Neural progenitor cell (in vitro differentiated cells): ENCODE measurements around the gene PGAP6. TPM values are rescaled to one million over a fixed set of nuclear protein-coding genes. Genes with fewer than 3 reads are reported as not detected.

Experiments
- DNase-seq: peaks from one replicate; pipeline ENCODE4 v3.0.0-alpha.2; 2016; ENCODE audit warnings: low spot score
- H2AFZ ChIP-seq: fragments of 200-600 bp; sonication (generic); replicated peaks from 2 replicates; pipeline ENCODE4 v1.6.1; 2016; ENCODE audit warnings: antibody characterized with exemption
- H3F3A ChIP-seq: fragments of 200-600 bp; sonication (generic); 2 replicates; pipeline ENCODE4 v1.6.1; 2016; ENCODE audit warnings: antibody characterized with exemption, low read depth
- H3K27ac ChIP-seq: fragments of 200-600 bp; sonication (generic); 2 replicates; pipeline ENCODE4 v1.5.1; 2016; ENCODE audit warnings: mild to moderate bottlenecking
- H3K27me3 ChIP-seq: fragments of 200-600 bp; sonication (generic); 2 replicates; pipeline ENCODE4 v1.6.1; 2016; ENCODE audit warnings: mild to moderate bottlenecking, moderate library complexity
- H3K36me3 ChIP-seq: fragments of 200-600 bp; sonication (generic); 2 replicates; pipeline ENCODE4 v1.5.1; 2016
- H3K4me1 ChIP-seq: fragments of 200-600 bp; sonication (generic); 2 replicates; pipeline ENCODE4 v1.6.1; 2016; ENCODE audit warnings: mixed run types
- H3K4me2 ChIP-seq: fragments of 200-600 bp; sonication (generic); 2 replicates; pipeline ENCODE4 v1.6.1; 2016
- H3K4me3 ChIP-seq: fragments of 200-600 bp; sonication (generic); 2 replicates; pipeline ENCODE4 v1.5.1; 2016
- H3K79me2 ChIP-seq: fragments of 200-600 bp; sonication (generic); 2 replicates; pipeline ENCODE4 v1.6.1; 2016; ENCODE audit warnings: low read depth
- H3K9ac ChIP-seq: fragments of 200-600 bp; sonication (generic); 2 replicates; pipeline ENCODE4 v1.6.1; 2016
- H3K9me3 ChIP-seq: fragments of 200-600 bp; sonication (generic); 2 replicates; pipeline ENCODE4 v1.5.1; 2016; ENCODE audit warnings: low read depth
- H4K20me1 ChIP-seq: fragments of 200-600 bp; sonication (generic); 2 replicates; pipeline ENCODE4 v1.6.1; 2016; ENCODE audit warnings: low read depth
- H3K27ac Mint-ChIP-seq: 3 replicates; pipeline ENCODE4 v1.8.0; 2021; ENCODE audit warnings: mixed read lengths
- H3K27me3 Mint-ChIP-seq: 2 replicates; pipeline ENCODE4 v1.8.0; 2022; ENCODE audit warnings: low read depth, mild to moderate bottlenecking, inconsistent platforms, moderate library complexity, mixed read lengths; ENCODE audit not compliant: insufficient read depth
- H3K36me3 Mint-ChIP-seq: 3 replicates; pipeline ENCODE4 v1.8.0; 2021; ENCODE audit warnings: mixed read lengths
- H3K4me1 Mint-ChIP-seq: 3 replicates; pipeline ENCODE4 v1.8.0; 2021; ENCODE audit warnings: mixed read lengths
- H3K4me3 Mint-ChIP-seq: 3 replicates; pipeline ENCODE4 v1.8.0; 2021; ENCODE audit warnings: mild to moderate bottlenecking, moderate library complexity, mixed read lengths
- H3K9me3 Mint-ChIP-seq: 3 replicates; pipeline ENCODE4 v1.8.0; 2020; ENCODE audit warnings: mixed read lengths
- EZH2 ChIP-seq: fragments of 200-600 bp; sonication (generic); IDR thresholded peaks from 2 replicates; pipeline ENCODE4 v1.6.1; 2017; ENCODE audit warnings: antibody characterized with exemption, mild to moderate bottlenecking, moderate library complexity
- EZH2phosphoT487 ChIP-seq: fragments of 200-600 bp; sonication (generic); IDR thresholded peaks from 2 replicates; pipeline ENCODE4 v1.6.1; 2017; ENCODE audit warnings: antibody characterized with exemption
- total RNA-seq: library from RNA; depleted of rRNA; stranded (reverse); fragments of >200 nt; gene quantifications from 2 replicates; pipeline ENCODE4 v1.2.3, GENCODE V29; 2015; ENCODE audit warnings: low replicate concordance
- TF ChIP-seq, protein P1 (sequence below): fragments of 200-600 bp; sonication (generic); IDR thresholded peaks from 2 replicates; pipeline ENCODE4 v1.5.1; 2017; ENCODE audit warnings: antibody characterized with exemption, mild to moderate bottlenecking

PGAP6 gene
- total RNA-seq, 1 donor from 2014 or later, result 16.7 TPM

DNA sequence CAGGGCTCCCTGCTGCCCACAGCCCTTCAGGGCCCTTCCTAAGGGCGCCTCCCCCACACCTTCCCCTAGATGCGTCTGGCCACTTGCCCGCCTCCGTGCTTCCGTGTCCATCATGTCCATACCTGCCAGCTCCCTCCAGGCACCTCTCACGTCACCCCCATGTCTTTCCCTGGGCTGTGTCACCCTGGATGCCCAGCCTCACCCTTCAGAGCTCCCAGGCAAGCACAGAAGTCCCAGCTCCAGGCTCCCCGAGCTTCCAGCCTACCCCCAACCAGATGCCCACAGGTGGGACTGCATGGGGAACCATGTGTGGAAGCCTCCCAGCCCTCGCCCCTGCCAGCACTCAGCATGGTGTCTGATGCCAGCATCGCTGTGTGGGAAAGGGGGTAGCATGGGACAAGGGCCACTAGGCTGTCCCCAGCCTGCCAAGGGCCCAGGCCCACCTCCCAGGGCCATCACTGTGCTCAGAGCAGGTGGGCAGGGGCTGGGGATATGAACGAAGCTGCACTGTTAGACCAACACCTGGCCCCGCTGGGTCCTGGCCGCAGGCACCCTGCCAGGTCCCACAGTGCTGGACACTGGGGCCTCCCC, 27.4 kb downstream of the PGAP6 start:
- Mint-ChIP-seq H3K4me1 (peaks cover 14% of the 10 kb centered on the region), H3K27me3 (peaks cover 3% of the 10 kb centered on the region), H3K9me3 (no peaks in the 10 kb centered on the region), H3K4me3 (peak overlapping the region; percentile 72), H3K36me3 (peaks cover 6% of the 10 kb centered on the region), H3K27ac (peak overlapping the region; percentile 14)
- no peak overlapping the region for H3K27ac ChIP-seq
- peaks cover 3% of the 10 kb centered on the region for H3K4me1 ChIP-seq
- peaks cover 27% of the 10 kb centered on the region for H3K79me2 ChIP-seq
- H3F3A ChIP-seq, result no peaks in the 10 kb centered on the region
- H2AFZ ChIP-seq, result no peak overlapping the region
- no peaks in the 10 kb centered on the region for H3K9me3 ChIP-seq
- DNase-seq, result no peak
- H3K36me3 ChIP-seq, result no peaks in the 10 kb centered on the region
- H3K4me3 ChIP-seq, result no peak overlapping the region
- H4K20me1 ChIP-seq, result peaks cover 23% of the 10 kb centered on the region
- no peak overlapping the region for H3K4me2 ChIP-seq
- H3K27me3 ChIP-seq, result no peaks in the 10 kb centered on the region
- no peak overlapping the region for H3K9ac ChIP-seq
- TF ChIP-seq EZH2phosphoT487 (no peak), EZH2 (no peak)
- TF ChIP-seq, protein P1, sequence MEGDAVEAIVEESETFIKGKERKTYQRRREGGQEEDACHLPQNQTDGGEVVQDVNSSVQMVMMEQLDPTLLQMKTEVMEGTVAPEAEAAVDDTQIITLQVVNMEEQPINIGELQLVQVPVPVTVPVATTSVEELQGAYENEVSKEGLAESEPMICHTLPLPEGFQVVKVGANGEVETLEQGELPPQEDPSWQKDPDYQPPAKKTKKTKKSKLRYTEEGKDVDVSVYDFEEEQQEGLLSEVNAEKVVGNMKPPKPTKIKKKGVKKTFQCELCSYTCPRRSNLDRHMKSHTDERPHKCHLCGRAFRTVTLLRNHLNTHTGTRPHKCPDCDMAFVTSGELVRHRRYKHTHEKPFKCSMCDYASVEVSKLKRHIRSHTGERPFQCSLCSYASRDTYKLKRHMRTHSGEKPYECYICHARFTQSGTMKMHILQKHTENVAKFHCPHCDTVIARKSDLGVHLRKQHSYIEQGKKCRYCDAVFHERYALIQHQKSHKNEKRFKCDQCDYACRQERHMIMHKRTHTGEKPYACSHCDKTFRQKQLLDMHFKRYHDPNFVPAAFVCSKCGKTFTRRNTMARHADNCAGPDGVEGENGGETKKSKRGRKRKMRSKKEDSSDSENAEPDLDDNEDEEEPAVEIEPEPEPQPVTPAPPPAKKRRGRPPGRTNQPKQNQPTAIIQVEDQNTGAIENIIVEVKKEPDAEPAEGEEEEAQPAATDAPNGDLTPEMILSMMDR, result no peak

DNA sequence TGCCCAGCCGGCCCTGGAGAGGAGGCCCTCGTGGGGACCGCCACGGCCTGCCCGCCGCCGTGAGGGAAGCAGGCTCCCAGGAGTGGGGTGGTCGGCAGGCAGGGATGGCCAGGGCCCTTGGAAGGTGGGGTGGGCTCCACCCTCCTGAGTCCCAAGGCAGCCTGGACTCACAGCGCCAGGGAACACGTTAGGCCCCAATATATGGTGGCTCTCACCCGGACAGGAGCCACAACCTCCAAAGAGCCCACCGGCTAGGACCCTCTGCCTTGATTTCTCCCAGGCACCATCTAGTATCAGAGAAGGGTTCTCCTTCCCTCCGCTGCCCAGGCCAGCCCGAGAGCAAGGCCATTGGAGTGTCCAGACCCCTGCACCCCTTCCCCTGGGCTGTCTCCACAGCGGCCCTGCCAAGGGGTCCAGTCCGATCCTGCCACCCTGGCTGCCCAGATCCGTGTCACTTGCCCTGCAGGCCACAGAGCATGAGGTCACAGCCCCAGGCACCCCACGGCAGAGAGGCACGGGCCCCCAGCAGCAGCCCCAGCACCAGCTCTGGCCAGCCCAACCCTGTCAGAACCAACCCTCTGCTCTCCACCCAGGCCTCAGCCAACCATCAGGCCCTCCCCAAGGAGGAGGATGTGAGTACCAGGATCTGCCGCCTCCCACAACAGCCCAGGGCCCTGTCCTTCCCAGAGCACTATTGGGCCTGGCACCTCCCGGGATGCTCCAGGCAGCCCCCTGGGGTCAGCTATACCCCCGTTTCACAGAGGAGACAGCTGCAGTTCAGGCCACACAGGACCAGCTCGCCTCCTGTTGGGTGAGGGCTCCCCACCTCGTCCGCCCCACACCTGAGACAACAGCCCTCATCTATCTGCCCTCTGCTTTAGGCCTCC, 28.1 kb downstream of the PGAP6 start:
- Histone ChIP-seq H3F3A (no peaks in the 10 kb centered on the region), H3K9me3 (no peaks in the 10 kb centered on the region), H3K4me1 (peaks cover 3% of the 10 kb centered on the region), H4K20me1 (peaks cover 28% of the 10 kb centered on the region), H3K79me2 (peaks cover 34% of the 10 kb centered on the region), H2AFZ (peak overlapping the region; percentile 74), H3K4me2 (peak overlapping the region; percentile 87), H3K27me3 (no peaks in the 10 kb centered on the region), H3K27ac (no peak overlapping the region), H3K9ac (no peak overlapping the region), H3K36me3 (no peaks in the 10 kb centered on the region), H3K4me3 (peak overlapping the region; percentile 50)
- H3K36me3 Mint-ChIP-seq, result peaks cover 8% of the 10 kb centered on the region
- H3K9me3 Mint-ChIP-seq, result no peaks in the 10 kb centered on the region
- DNase-seq, result no peak
- peaks cover 3% of the 10 kb centered on the region for H3K27me3 Mint-ChIP-seq
- H3K27ac Mint-ChIP-seq, result no peak overlapping the region
- TF ChIP-seq EZH2 (no peak), EZH2phosphoT487 (no peak)
- TF ChIP-seq, protein P1, result no peak
- H3K4me1 Mint-ChIP-seq, result peaks cover 17% of the 10 kb centered on the region
- peak overlapping the region; percentile 72 for H3K4me3 Mint-ChIP-seq

DNA sequence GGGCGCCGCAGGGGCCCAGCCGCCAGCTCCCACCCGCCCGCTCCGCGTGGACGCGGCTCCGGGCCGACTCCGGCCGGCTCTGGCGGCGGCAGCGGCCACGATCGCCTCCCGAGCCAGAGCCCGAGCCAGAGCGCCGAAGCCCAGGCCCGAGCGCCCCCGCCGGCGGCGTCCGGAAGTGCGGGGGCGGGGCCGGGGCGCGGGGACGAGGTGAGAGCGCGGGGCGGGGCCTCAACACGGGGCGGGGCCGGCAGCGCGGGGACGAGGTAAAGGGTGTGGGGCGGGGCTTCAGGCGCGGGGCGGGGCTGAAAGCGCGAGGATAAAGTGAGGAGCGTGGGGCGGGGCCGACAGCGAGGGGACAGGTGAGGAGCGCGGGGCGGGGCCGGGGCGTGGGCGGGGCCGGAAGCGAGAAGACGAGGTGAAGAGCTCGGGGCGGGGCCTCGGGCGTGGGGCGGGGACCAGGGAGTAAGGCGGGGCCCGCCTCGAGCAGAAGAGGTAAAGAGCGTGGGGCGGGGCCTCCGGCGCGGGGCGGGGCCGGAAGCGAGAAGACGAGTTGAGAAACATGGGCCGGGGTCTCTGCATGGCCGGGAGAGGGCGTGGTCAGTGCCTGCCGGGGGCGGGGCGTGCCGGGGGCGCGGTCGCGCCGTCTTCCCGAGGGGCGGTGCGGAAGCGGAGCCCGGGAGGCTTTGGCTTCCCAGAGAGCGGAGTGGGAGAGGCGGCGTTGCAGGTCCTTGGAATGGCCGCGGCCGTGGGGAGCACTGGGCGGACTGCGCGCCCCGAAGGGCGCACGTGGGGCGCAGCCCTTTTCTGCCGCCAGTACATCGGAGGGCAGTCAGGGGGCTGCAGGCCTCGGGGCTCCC, 29.0 kb downstream of the PGAP6 start, which contains the start of gene AXIN1:
AXIN1 (minus strand) TSS at position 177 of the 857 bp plus-strand sequence. CDS start 5,698 bp downstream, outside the sequence.
- Histone ChIP-seq H3K9me3 (no peaks in the 10 kb centered on the region), H3K79me2 (peaks cover 43% of the 10 kb centered on the region), H4K20me1 (peaks cover 36% of the 10 kb centered on the region), H2AFZ (peak within 1 kb of the TSS; percentile 74), H3K9ac (peak within 1 kb of the TSS; percentile 88), H3K27me3 (no peaks in the 10 kb centered on the region), H3K4me3 (peak within 1 kb of the TSS; percentile 85), H3K27ac (no peak within 1 kb of the TSS), H3K4me2 (peak within 1 kb of the TSS; percentile 87), H3K4me1 (peaks cover 3% of the 10 kb centered on the region), H3F3A (no peaks in the 10 kb centered on the region), H3K36me3 (no peaks in the 10 kb centered on the region)
- Mint-ChIP-seq H3K9me3 (no peaks in the 10 kb centered on the region), H3K27ac (no peak within 1 kb of the TSS), H3K27me3 (peaks cover 3% of the 10 kb centered on the region), H3K4me1 (peaks cover 17% of the 10 kb centered on the region), H3K4me3 (peak within 1 kb of the TSS; percentile 96), H3K36me3 (peaks cover 8% of the 10 kb centered on the region)
- DNase-seq, result peak; percentile 100
- TF ChIP-seq, protein P1, result peak; percentile 66
- no peak for TF ChIP-seq EZH2
